Keratinocyte (primary cell): Measurements from ENCODE around the gene RPRD1B. TPM values are rescaled to one million over a fixed set of nuclear protein-coding genes. Genes with fewer than 3 reads are reported as not detected.

Source experiments
- DNase-seq: peaks from one replicate; pipeline ENCODE4 v3.0.0-alpha.2; 2011; ENCODE audit warnings: low read depth, missing footprints, low spot score
- FAIRE-seq: peaks from 2 replicates; lab custom pipeline; 2011; peaks lifted over from hg19 to GRCh38; lab: Jason Lieb, UNC
- H2AFZ ChIP-seq: 2 replicates; pipeline ENCODE4 v1.6.0; 2012; ENCODE audit warnings: low read length, control low read depth, inconsistent platforms; ENCODE audit not compliant: control insufficient read depth
- H3K27ac ChIP-seq: 2 replicates; pipeline ENCODE4 v1.5.1; 2011; ENCODE audit warnings: low read length; ENCODE audit not compliant: control insufficient read depth, insufficient read depth
- H3K27me3 ChIP-seq: 3 replicates; pipeline ENCODE4 v1.6.0; 2011; ENCODE audit warnings: low read length; ENCODE audit not compliant: control insufficient read depth, insufficient read depth; ENCODE audit errors: extremely low read depth
- H3K36me3 ChIP-seq, 2 experiments: 2 replicates in 1 of 2; 3 replicates in 1 of 2; pipeline ENCODE4 v1.5.1; 2011; ENCODE audit warnings: low read length in 2 of 2, mild to moderate bottlenecking in 1 of 2; ENCODE audit not compliant: control insufficient read depth in 2 of 2, insufficient read depth in 2 of 2; ENCODE audit errors: extremely low read depth in 1 of 2
- H3K4me1 ChIP-seq: 3 replicates; pipeline ENCODE4 v1.5.1; 2011; ENCODE audit warnings: low read length; ENCODE audit not compliant: control insufficient read depth, insufficient read depth; ENCODE audit errors: extremely low read depth
- H3K4me2 ChIP-seq: 3 replicates; pipeline ENCODE4 v1.6.0; 2011; ENCODE audit warnings: low read depth, low read length; ENCODE audit not compliant: control insufficient read depth, insufficient read depth; ENCODE audit errors: extremely low read depth
- H3K4me3 ChIP-seq, 3 experiments: fragments of 200-600 bp in 1 of 3; sonication (generic) in 1 of 3; 2 replicates in 2 of 3; 3 replicates in 1 of 3; pipeline ENCODE4 v1.5.1; 2011 to 2016; ENCODE audit warnings: low read length in 3 of 3, mild to moderate bottlenecking in 3 of 3, control low read depth in 2 of 3, inconsistent platforms in 1 of 3, low read depth in 1 of 3, mixed read lengths in 1 of 3, mixed run types in 1 of 3, moderate library complexity in 1 of 3; ENCODE audit not compliant: control insufficient read depth in 2 of 3, insufficient read depth in 2 of 3; ENCODE audit errors: extremely low read depth in 1 of 3
- H3K79me2 ChIP-seq: 2 replicates; pipeline ENCODE4 v1.6.0; 2012; ENCODE audit warnings: low read length; ENCODE audit not compliant: control insufficient read depth, insufficient read depth
- H3K9ac ChIP-seq: 3 replicates; pipeline ENCODE4 v1.6.0; 2011; ENCODE audit warnings: low read length; ENCODE audit not compliant: control insufficient read depth, insufficient read depth; ENCODE audit errors: extremely low read depth
- H3K9me1 ChIP-seq: 3 replicates; pipeline ENCODE4 v1.6.0; 2011; ENCODE audit warnings: low read length; ENCODE audit not compliant: control insufficient read depth, insufficient read depth; ENCODE audit errors: extremely low read depth
- H3K9me3 ChIP-seq: 2 replicates; pipeline ENCODE4 v1.5.1; 2012; ENCODE audit warnings: low read depth, low read length; ENCODE audit not compliant: control insufficient read depth
- H4K20me1 ChIP-seq: 3 replicates; pipeline ENCODE4 v1.6.0; 2011; ENCODE audit warnings: low read length; ENCODE audit not compliant: control insufficient read depth, insufficient read depth; ENCODE audit errors: extremely low read depth
- CTCF ChIP-seq, 3 experiments: IDR thresholded peaks in 1 of 3; conservative IDR thresholded peaks in 1 of 3; optimal IDR thresholded peaks in 1 of 3; 2 replicates in 2 of 3; 3 replicates in 1 of 3; pipeline versions ENCODE3 to v1.5.1; 2011; ENCODE audit warnings: low read length in 3 of 3, mild to moderate bottlenecking in 3 of 3, moderate library complexity in 2 of 3, control low read depth in 1 of 3, inconsistent platforms in 1 of 3; ENCODE audit not compliant: insufficient read depth in 2 of 3; ENCODE audit errors: extremely low read depth in 1 of 3
- EZH2 ChIP-seq: IDR thresholded peaks from one replicate; pipeline ENCODE4 v1.6.1; 2012; ENCODE audit warnings: inconsistent platforms, mild to moderate bottlenecking, low read length, moderate library complexity
- dilution Hi-C: fragments of 300-500 bp; cut with MboI; formaldehyde crosslinking; loops from one replicate; pipeline ENCODE4 v1.7.0; 2020; ENCODE audit warnings: low sequenced_read_pairs; ENCODE audit not compliant: extremely low pct_ligation_motif_present
- polyA plus RNA-seq, 5 experiments: library from polyadenylated mRNA; depleted of rRNA in 3 of 5; stranded (reverse) in 3 of 5; stranded (forward) in 1 of 5; unstranded in 1 of 5; fragments of >200 nt; gene quantifications; 1 replicate in 1 of 5; 2 replicates in 3 of 5; 3 replicates in 1 of 5; pipeline versions ENCODE4 v1.2.1 to v1.2.3, GENCODE V29; 2011 to 2012; ENCODE audit warnings: missing spikeins in 2 of 5, low read depth in 1 of 5, low replicate concordance in 1 of 5

Gene RPRD1B
- polyA plus RNA-seq, 1 donor (not counting 4 experiments of a cell fraction or from before 2014, with no cell fraction given): 19.9 TPM

DNA sequence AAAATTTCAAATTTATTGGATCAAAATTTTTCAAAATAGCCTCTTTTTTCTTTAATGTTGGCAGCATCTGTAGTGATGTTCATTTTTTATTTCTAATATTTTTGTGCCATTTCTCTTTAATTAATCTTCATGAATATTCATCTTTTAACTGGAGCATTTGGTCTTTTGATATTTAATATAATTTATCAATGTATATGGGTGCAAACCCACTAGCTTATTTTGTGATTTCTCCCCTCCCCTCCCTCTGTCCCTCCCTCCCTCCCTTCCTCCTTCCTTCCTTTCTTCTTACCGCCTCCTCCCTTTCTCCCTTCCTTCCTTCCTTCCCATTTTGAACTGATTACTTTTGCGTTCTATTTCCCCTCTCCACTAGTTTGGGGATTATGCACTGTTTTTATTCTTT lies 82.3 kb downstream of the RPRD1B start:
- Histone ChIP-seq H3K9me3 (no peaks in the 10 kb centered on the region), H2AFZ (no peak overlapping the region), H3K36me3 (no peaks in the 10 kb centered on the region), H3K4me2 (no peak overlapping the region), H3K4me1 (peaks cover 20% of the 10 kb centered on the region), H3K79me2 (no peaks in the 10 kb centered on the region), H3K4me3 (no peak overlapping the region), H3K27ac (no peak overlapping the region), H3K9ac (no peak overlapping the region), H3K27me3 (no peaks in the 10 kb centered on the region), H3K9me1 (no peaks in the 10 kb centered on the region), H4K20me1 (no peaks in the 10 kb centered on the region)
- TF ChIP-seq EZH2: no peak
- TF ChIP-seq CTCF (optimal IDR thresholded peaks at IDR 0.05 in 1 of 3, IDR thresholded peaks at IDR 0.05 in 1 of 3, conservative IDR thresholded peaks at IDR 0.05 in 1 of 3; ENCODE audit: extremely low read depth in 1 of 3, insufficient read depth in 2 of 3, low read length in 3 of 3): no peak
- dilution Hi-C loops: no loop called here
- no peak for FAIRE-seq
- no peak for DNase-seq

DNA sequence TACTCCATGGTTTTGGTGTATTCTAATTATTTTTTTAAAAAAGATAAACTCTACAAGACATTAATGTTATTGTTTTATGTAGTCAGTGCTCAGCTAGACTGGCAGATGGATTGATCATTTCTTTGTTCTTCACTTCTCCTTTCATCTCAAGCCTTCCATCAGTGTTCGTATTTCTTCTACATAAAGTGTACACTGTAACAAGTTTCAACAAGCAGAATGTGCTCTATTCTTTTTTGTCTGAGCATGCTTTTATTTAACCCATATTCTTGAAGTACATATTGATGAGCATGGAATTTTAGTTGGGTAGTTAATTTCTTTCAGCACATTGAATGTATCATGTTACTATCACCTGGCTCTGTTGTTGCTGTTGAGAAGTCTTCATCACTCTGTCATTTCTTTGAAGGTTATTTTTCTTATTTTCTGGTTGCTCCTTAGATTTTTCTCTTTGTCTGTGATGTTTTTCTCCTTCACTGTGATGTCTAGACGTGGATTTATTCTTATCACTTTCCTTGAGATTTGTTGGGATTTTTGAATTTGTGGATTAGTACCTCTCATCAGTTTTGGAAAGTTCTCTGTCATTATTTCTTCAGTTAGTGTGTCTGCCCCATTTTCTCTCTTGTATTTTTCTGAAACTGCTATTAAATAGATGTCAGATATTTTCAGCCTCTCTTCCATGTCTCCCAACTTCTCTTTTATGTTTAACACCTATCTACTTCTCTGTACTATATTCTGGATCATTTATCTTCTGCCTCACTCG lies 83.0 kb downstream of the RPRD1B start:
- Histone ChIP-seq H3K36me3 (no peaks in the 10 kb centered on the region), H3K27me3 (no peaks in the 10 kb centered on the region), H4K20me1 (no peaks in the 10 kb centered on the region), H3K9ac (no peak overlapping the region), H3K9me1 (no peaks in the 10 kb centered on the region), H3K27ac (no peak overlapping the region), H3K4me1 (peaks cover 20% of the 10 kb centered on the region), H3K4me3 (no peak overlapping the region), H3K4me2 (peak overlapping the region; percentile 31), H3K9me3 (no peaks in the 10 kb centered on the region), H3K79me2 (no peaks in the 10 kb centered on the region), H2AFZ (peak overlapping the region; percentile 10)
- TF ChIP-seq EZH2 (no peak), CTCF (optimal IDR thresholded peaks at IDR 0.05 in 1 of 3, IDR thresholded peaks at IDR 0.05 in 1 of 3, conservative IDR thresholded peaks at IDR 0.05 in 1 of 3; ENCODE audit: extremely low read depth in 1 of 3, insufficient read depth in 2 of 3, low read length in 3 of 3) (no peak)
- dilution Hi-C loops: no loop called here
- DNase-seq: no peak
- no peak for FAIRE-seq
